ENCODE measurements around the gene FAM110D.

FAM110D gene

GRCh38 chr1:26188477-26188876 lies 29.6 kb downstream of the FAM110D start:
- TF ChIP-seq CTCF (IDR thresholded peaks at IDR 0.05; ENCODE audit: insufficient read depth, low read length, missing control alignments): no peak
- POLR2A ChIA-PET: interaction anchor here (1.0 kb wide), 1 partner anchor 47 kb away, joined by 3 read pairs; no protein-coding TSS in a partner anchor
- H3K4me3 ChIP-seq (ENCODE audit: low read depth, low read length): no peak overlapping the region
- CTCF ChIA-PET: interaction anchor here (1.1 to 3.6 kb wide), 2 partner anchors 45 to 133 kb away, joined by 3 to 13 read pairs; partner anchors contain the start of gene CEP85
- DNase-seq (ENCODE audit: low read depth, low spot score): no peak

- CTCF ChIA-PET: interaction anchor here (0.8 to 3.6 kb wide), 5 partner anchors 11 to 175 kb away, joined by 3 to 13 read pairs (median 4); partner anchors contain the start of genes C1orf232, CEP85 and ZNF593
- POLR2A ChIA-PET: interaction anchor here (1.0 kb wide), 1 partner anchor 46 kb away, joined by 3 read pairs; no protein-coding TSS in a partner anchor
- no peak for TF ChIP-seq CTCF (IDR thresholded peaks at IDR 0.05; ENCODE audit: insufficient read depth, low read length, missing control alignments)
- no peak for DNase-seq (ENCODE audit: low read depth, low spot score)
- H3K4me3 ChIP-seq (ENCODE audit: low read depth, low read length): no peak overlapping the region
These were observed 30.5 kb downstream of the FAM110D start for GRCh38 chr1:26189331-26189730.

GRCh38 chr1:26189751-26190275 lies 30.9 kb downstream of the FAM110D start:
- TF ChIP-seq CTCF (IDR thresholded peaks at IDR 0.05; ENCODE audit: insufficient read depth, low read length, missing control alignments): no peak
- DNase-seq (ENCODE audit: low read depth, low spot score): no peak
- no peak overlapping the region for H3K4me3 ChIP-seq (ENCODE audit: low read depth, low read length)
- ChIA-PET POLR2A (no interaction called here), CTCF (interaction anchor here (1.0 to 3.6 kb wide), 4 partner anchors 15 to 174 kb away, joined by 3 to 13 read pairs (median 6); partner anchors contain the start of genes C1orf232 and ZNF593)

GRCh38 chr1:26190373-26190987 lies 31.6 kb downstream of the FAM110D start, which contains the start of gene CATSPER4:
CATSPER4 (plus strand) TSS chr1:26190602; CDS start chr1:26190628, 26 bp downstream.
- no peak for DNase-seq (ENCODE audit: low read depth, low spot score)
- no peak for TF ChIP-seq CTCF (IDR thresholded peaks at IDR 0.05; ENCODE audit: insufficient read depth, low read length, missing control alignments)
- ChIA-PET CTCF (interaction anchor here (0.7 to 3.6 kb wide), 5 partner anchors 16 to 174 kb away, joined by 3 to 13 read pairs (median 4); partner anchors contain the start of genes C1orf232 and ZNF593), POLR2A (no interaction called here)
- H3K4me3 ChIP-seq (ENCODE audit: low read depth, low read length): no peak within 1 kb of the TSS

GRCh38 chr1:26191739-26192138 lies 32.9 kb downstream of the FAM110D start:
- CTCF ChIA-PET: interaction anchor here (0.7 to 3.6 kb wide), 5 partner anchors 9 to 130 kb away, joined by 3 to 13 read pairs (median 5); partner anchors contain the start of genes C1orf232 and ZNF593
- POLR2A ChIA-PET: no interaction called here
- no peak overlapping the region for H3K4me3 ChIP-seq (ENCODE audit: low read depth, low read length)
- DNase-seq (ENCODE audit: low read depth, low spot score): no peak
- no peak for TF ChIP-seq CTCF (IDR thresholded peaks at IDR 0.05; ENCODE audit: insufficient read depth, low read length, missing control alignments)

- no peak for DNase-seq (ENCODE audit: low read depth, low spot score)
- CTCF ChIA-PET: interaction anchor here (1.9 kb wide), 1 partner anchor 27 kb away, joined by 6 read pairs; the partner anchor contains the start of genes C1orf232 and ZNF593
- no peak for TF ChIP-seq CTCF (IDR thresholded peaks at IDR 0.05; ENCODE audit: insufficient read depth, low read length, missing control alignments)
- POLR2A ChIA-PET: interaction anchor here (0.7 kb wide), 1 partner anchor 9 kb away, joined by 4 read pairs; no protein-coding TSS in a partner anchor
- H3K4me3 ChIP-seq (ENCODE audit: low read depth, low read length): no peak overlapping the region
These were observed 36.9 kb downstream of the FAM110D start for GRCh38 chr1:26195805-26196204.
